HG03378 (cell line): ENCODE data around the gene PSAT1.

Source experiments
- ATAC-seq: cut with Tn5 transposase; IDR thresholded peaks from one replicate; pipeline ENCODE4 v1.9.1; 2021; ENCODE audit warnings: mild to moderate bottlenecking, moderate library complexity; ENCODE audit not compliant: unreplicated experiment

Gene PSAT1

DNA sequence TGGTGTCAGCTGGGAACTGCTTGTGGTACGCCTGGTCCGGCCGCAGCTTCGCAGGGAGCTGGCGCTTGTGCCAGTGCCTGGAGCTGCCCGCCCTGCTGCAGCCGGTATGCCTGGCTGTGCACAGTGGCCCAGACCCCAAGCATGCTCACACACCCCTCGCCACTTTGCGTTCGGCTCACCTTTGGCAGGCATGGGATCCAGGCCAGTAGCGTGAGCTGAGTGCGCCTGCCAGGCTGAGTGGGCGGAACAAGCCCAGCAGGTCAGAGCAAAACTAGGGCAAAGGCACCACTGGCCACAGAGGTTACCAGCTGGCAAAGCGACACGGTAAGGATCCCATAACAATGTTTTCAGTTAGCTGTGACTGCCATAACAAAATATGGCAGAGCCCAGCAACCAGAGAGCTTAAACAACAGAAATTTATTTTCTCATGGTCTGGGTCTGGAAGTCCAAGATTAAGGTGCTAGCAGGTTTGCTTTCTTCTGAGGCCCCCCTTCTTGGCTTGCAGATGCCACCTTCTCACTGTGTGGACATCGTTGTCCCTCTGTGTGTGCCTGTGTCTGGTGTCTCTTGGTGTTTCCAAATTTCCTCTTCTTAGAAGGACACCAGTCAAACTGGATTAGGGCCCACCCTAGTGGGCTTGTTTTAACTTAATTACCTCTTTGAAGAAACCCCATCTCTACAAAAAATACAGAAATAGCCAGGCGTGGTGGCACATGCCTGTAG is 61.6 kb downstream of the PSAT1 start:
- ATAC-seq: no peak

DNA sequence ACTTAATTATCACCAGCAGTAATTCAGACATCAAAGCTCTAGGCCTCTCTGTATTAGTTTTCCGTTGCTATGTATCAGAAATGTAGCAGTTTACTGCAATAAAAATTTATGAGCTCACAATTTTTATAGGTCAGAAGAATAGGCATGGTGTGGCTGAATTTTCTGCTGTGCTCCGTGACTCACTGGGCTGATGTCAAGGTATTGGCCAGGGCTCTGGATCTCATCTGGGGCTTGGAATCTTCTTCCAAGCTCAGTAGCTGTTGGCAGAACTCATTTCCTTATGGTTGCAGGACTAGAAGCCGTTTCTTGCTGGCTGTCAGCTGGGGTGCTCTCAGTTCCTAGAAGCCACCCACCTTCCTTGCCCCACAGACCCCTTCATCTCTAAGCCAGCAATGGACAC is 66.3 kb downstream of the PSAT1 start:
- no peak for ATAC-seq

DNA sequence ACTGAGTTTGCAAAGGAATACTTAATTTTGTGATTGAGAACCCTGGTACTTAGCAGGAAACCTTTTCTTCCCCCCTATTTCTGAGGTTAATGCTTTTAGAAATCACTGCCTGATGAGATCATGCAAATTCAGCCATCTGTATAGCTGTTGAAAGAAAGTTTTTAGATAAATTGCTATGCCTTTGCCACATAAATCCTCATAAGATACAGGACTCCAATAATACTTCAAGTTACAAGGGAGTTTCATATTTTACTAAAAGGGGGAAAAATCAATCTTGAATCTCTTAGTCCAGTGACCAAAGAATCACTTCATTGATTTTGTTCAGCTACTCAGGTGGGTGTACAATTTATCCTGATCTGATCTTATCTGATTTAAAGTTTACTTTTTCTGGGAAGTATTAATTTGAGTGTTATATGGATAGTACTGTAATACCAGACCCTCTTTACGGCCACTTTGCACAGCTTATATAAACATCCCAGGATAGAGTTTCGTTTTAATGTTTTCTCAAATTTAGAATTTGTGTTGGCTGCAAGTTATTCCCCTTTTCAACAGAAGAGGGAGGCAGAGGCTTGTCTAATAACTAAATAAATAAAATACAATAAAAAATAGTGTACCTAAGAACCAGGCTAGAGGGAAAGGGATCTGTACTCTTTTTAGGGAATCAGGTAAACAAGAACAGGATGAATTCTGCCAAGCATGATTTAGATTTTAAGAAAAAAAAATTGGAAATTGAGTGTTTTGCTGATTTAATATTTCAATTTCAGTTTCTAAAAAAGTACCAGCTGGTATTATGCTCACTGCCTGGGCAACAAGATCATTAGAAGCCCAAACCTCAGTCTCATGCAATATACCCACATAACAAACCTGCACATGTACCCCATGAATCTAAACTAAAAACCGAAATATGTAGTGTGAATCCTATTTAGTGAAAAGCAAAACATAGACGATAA is 69.1 kb downstream of the PSAT1 start:
- ATAC-seq: no peak

DNA sequence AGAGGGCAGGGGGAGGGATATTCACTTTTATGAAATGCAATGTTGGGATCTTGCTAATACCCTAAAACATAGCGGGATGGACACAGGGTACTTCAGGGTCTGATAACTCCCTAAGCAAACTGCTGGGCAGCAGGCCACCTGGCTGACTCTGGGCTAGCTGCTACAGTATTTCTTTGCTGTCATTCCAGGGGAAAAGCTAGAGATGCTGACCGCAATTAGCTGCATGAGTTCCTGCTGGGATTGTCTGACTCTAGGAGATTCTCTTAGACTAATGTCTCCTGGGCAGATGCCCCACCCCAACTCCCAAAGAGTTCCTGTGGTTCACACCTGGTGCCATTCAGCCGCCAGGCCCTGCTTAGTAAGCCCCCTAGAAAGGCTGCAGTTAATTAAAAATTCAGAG is 69.9 kb downstream of the PSAT1 start:
- no peak for ATAC-seq

DNA sequence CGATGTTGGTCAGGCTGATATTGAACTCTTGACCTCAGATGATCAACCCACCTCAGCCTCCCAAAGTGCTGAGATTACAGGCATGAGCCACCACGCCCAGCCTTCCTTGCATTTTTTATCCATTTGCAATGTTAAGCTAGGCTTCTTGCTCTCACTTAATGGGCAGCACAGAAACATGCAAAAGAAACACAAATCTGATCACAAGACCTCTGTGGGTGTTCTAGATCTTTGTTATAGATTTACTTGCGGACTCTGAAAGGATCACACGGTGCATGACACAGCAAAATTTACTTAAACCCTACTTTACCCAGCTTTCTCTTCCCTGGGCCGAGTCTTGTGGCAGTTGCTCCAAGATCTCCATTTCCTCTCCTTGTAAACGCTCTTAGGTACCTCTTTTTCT is 71.3 kb downstream of the PSAT1 start:
- ATAC-seq: no peak

DNA sequence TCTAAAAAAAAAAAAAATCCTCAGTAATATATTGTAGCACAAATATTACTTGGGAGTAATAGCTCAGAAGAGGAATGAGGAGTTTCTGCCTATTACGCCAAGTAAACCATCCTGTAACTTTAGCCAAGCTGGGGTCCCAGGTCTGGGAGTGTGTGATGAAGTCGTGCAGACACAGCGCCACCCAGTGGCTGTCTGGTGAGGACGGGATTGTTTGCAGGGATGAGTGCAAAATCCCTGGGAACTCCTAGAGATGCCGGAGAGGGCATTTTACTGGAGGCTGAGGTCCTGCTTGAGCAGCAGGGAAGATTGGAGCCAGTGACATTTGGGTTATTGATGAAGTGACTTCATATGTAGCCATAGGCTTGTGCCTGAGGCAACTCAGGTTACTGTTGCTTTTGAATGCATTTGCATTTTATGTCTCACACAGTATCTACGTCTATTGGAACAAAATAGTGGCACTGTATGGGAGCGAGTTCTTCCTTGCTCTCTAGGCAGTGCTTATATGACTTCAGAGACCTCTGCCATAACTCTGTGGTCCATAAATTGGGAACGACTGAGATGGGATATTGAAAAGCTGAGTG is 72.8 kb downstream of the PSAT1 start:
- peak; percentile 71 for ATAC-seq

DNA sequence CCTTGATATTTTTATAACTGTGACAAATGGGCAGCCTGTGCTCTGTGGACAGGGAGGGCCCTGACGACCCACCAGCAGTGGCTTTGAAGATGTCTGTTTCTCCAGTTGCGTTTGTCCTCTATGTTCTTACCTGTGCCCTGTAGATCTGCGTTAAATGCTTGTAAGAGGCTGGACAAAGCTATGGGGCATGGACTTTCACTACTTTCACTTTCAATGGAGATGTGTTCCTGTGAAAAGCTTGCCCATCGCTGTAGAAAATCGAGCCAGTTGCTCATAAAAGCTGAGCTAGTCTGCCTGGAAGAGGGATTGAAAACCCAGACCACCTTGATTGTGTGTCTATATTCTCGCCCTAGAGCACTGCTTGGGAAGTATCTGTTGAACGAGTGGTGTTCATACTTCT is 74.1 kb downstream of the PSAT1 start:
- no peak for ATAC-seq

DNA sequence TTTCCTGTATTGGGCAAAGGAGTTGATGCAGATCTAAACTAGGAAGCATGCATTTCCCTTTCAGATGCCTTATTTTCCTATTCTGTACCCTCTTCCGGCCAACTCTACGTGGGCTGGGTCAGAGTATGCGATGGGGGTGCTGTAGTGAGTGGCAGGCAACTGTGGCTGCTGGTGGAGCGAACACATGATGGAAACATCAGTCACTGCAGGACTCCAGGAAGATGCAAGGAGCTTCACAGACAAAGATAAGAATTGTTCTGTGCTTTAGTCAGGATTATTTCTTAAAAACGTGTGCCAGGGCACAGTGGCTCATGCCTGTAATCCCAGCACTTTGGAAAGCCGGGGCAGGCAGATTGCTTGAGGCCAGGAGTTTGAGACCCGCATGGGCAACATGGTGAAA is 75.1 kb downstream of the PSAT1 start:
- no peak for ATAC-seq
